ENCODE results near the gene FLRT2.

DNA sequence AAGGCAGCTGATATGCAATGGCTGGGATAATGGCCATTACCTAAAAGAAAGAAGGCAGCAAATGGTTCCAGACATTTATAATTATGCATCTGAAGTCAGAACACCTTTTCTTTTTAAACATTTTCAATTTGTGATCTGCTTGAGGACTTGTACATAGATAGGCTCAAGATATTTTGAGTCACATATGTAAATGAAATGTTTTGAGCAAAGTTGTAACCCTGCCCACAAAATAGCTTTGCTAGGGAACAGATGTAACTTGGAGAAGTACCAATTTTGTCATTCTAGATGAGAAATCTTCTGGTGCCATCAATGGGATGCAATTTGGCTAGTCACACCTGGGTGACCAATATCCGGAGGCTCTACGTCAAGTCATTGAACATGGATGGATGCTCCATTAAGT, 123.1 kb downstream of the FLRT2 start:
- TF ChIP-seq, protein P1, sequence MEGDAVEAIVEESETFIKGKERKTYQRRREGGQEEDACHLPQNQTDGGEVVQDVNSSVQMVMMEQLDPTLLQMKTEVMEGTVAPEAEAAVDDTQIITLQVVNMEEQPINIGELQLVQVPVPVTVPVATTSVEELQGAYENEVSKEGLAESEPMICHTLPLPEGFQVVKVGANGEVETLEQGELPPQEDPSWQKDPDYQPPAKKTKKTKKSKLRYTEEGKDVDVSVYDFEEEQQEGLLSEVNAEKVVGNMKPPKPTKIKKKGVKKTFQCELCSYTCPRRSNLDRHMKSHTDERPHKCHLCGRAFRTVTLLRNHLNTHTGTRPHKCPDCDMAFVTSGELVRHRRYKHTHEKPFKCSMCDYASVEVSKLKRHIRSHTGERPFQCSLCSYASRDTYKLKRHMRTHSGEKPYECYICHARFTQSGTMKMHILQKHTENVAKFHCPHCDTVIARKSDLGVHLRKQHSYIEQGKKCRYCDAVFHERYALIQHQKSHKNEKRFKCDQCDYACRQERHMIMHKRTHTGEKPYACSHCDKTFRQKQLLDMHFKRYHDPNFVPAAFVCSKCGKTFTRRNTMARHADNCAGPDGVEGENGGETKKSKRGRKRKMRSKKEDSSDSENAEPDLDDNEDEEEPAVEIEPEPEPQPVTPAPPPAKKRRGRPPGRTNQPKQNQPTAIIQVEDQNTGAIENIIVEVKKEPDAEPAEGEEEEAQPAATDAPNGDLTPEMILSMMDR (IDR thresholded peaks at IDR 0.05), result no peak
- TF ChIP-seq POLR2A (IDR thresholded peaks at IDR 0.05), result no peak

Data from esophagus squamous epithelium (tissue), 4 donors.